Measurements from ENCODE around the gene PCOLCE2. TPM values are rescaled to one million over a fixed set of nuclear protein-coding genes. Genes with fewer than 3 reads are reported as not detected.
A peak's percentile ranks its signal among the peaks of the same experiment; 100 is the strongest.
"Not testable (repeated sequence)": the region's sequence is repeated elsewhere in the genome, so short reads cannot be mapped to it uniquely, and the experiment has no call there.

Gene PCOLCE2
- polyA plus RNA-seq, 1 donor, result 1.6 TPM

- not testable (repeated sequence) for DNase-seq; H3K27me3 ChIP-seq (ENCODE audit: control insufficient read depth, insufficient read depth, low read length); H3K4me3 ChIP-seq (ENCODE audit: low read length); H3K9me3 ChIP-seq (ENCODE audit: control insufficient read depth, low read depth, low read length); H3K4me1 ChIP-seq (ENCODE audit: control insufficient read depth, insufficient read depth, low read length); H3K36me3 ChIP-seq (ENCODE audit: control insufficient read depth, insufficient read depth, low read length); H3K27ac ChIP-seq (ENCODE audit: low read length)
- 100% methylated on average over 2 of the region's 8 CpGs for WGBS (ENCODE audit: insufficient coverage, low lambda C conversion rate)
These were observed 20.5 kb downstream of the PCOLCE2 start for GRCh38 chr3:142868382-142868781.

DNA sequence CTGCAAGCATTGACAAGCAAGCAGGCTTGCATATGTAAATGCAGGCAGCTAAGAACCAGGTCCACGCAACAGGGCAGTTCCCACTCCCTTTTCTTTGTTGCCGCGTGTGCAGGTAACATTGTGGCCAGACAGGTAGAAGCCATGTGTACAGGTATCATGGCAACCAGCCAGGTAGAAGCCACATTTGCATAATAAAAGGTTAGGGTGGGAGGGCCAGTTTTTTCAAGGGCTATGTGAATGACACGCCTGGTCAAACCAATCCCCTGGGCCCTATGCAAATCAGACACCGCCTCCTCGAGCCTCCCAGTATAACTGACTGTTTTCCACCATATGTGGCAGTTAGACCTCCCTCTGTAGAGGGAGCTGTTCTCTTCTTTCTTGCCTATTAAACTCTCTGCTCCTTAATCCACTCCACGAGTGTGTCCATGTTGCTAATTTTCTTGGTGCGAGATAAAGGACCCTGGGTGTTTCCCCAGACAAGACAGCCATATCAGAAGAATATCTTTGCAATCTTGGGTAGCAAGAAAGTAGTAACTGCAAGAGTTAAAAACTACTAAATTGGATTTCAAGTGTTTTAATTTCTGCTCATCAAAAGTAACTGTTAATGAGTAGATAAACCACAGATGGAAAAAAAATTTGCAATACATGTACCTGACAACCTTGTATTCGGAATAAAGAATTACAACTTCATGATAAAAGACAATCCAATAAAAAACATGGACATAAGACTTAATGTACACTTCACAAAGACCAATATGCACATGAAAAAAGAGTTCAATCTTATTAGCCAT lies 21.8 kb downstream of the PCOLCE2 start:
- H3K27ac ChIP-seq (ENCODE audit: low read length), result no peak overlapping the region
- peak; percentile 43 to 55 for DNase-seq
- peaks cover 4% of the 10 kb centered on the region for H3K27me3 ChIP-seq (ENCODE audit: control insufficient read depth, insufficient read depth, low read length)
- no peaks in the 10 kb centered on the region for H3K4me1 ChIP-seq (ENCODE audit: control insufficient read depth, insufficient read depth, low read length)
- WGBS (ENCODE audit: insufficient coverage, low lambda C conversion rate), result 83% methylated on average over 2 of the region's 9 CpGs
- no peak overlapping the region for H3K4me3 ChIP-seq (ENCODE audit: low read length)
- no peaks in the 10 kb centered on the region for H3K36me3 ChIP-seq (ENCODE audit: control insufficient read depth, insufficient read depth, low read length)
- no peaks in the 10 kb centered on the region for H3K9me3 ChIP-seq (ENCODE audit: control insufficient read depth, low read depth, low read length)

DNA sequence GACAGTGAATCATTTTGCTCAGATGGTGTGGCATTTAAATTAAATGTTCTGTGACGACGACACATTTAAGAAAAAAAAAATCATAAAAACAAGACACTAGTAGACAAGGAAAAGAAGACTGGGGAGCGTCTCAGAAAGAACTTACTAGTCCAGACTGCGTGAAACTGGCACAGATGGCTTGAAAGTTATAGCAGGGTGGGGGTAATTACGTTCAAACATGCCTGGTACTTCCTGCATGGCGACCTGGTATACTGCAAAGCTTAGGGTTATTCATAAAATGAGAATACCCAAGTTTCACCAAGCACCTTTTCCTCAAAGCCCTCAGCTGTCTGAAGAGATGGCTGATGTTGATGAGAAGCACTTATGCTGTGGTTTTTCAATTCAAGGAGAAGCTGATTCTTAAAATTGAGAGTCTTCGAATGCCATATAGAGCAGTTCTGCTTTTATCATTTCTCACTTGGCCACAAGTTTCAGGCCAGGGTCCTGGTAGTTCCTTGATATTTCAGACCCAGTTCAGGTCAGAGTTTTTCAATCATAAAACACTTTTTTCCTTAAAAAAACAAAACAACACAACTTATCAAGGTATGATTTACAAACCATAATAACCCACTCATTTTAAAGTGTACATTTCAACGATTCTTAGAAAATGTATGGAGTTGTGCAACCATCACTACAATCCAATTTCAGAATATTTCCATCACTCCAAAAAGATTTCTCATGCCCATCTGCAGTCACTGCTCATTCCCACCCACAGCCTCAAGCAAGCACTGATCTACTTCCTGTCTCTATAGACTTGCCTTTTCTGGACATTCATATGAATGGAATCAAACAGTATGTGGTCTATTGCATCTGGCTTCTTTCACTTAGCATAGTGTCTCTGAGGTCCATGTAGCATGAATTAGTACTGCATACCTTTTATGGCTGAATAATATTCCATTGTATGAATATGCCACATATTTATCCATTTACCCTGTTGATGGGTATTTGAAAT lies 24.7 kb downstream of the PCOLCE2 start:
- no peak for DNase-seq
- Histone ChIP-seq H3K4me3 (ENCODE audit: low read length) (no peak overlapping the region), H3K4me1 (ENCODE audit: control insufficient read depth, insufficient read depth, low read length) (no peaks in the 10 kb centered on the region), H3K27me3 (ENCODE audit: control insufficient read depth, insufficient read depth, low read length) (peaks cover 12% of the 10 kb centered on the region), H3K36me3 (ENCODE audit: control insufficient read depth, insufficient read depth, low read length) (no peaks in the 10 kb centered on the region), H3K27ac (ENCODE audit: low read length) (no peak overlapping the region), H3K9me3 (ENCODE audit: control insufficient read depth, low read depth, low read length) (no peaks in the 10 kb centered on the region)
- WGBS (ENCODE audit: insufficient coverage, low lambda C conversion rate), result 100% methylated on average over 1 of the region's 8 CpGs

- Histone ChIP-seq H3K9me3 (ENCODE audit: control insufficient read depth, low read depth, low read length) (no peaks in the 10 kb centered on the region), H3K27ac (ENCODE audit: low read length) (no peak overlapping the region), H3K4me3 (ENCODE audit: low read length) (no peak overlapping the region), H3K36me3 (ENCODE audit: control insufficient read depth, insufficient read depth, low read length) (no peaks in the 10 kb centered on the region), H3K27me3 (ENCODE audit: control insufficient read depth, insufficient read depth, low read length) (peaks cover 12% of the 10 kb centered on the region), H3K4me1 (ENCODE audit: control insufficient read depth, insufficient read depth, low read length) (no peaks in the 10 kb centered on the region)
- WGBS (ENCODE audit: insufficient coverage, low lambda C conversion rate), result 40% methylated on average over 1 of the region's 7 CpGs
- no peak for DNase-seq
These were observed 25.7 kb downstream of the PCOLCE2 start for GRCh38 chr3:142863010-142863817.

GRCh38 chr3:142861926-142862325 lies 27.0 kb downstream of the PCOLCE2 start:
- no peak overlapping the region for H3K4me3 ChIP-seq (ENCODE audit: low read length)
- H3K9me3 ChIP-seq (ENCODE audit: control insufficient read depth, low read depth, low read length), result no peaks in the 10 kb centered on the region
- DNase-seq, result no peak
- WGBS (ENCODE audit: insufficient coverage, low lambda C conversion rate), result 67% methylated on average over 1 of the region's 4 CpGs
- no peaks in the 10 kb centered on the region for H3K4me1 ChIP-seq (ENCODE audit: control insufficient read depth, insufficient read depth, low read length)
- H3K27ac ChIP-seq (ENCODE audit: low read length), result no peak overlapping the region
- no peaks in the 10 kb centered on the region for H3K36me3 ChIP-seq (ENCODE audit: control insufficient read depth, insufficient read depth, low read length)
- peaks cover 12% of the 10 kb centered on the region for H3K27me3 ChIP-seq (ENCODE audit: control insufficient read depth, insufficient read depth, low read length)

DNA sequence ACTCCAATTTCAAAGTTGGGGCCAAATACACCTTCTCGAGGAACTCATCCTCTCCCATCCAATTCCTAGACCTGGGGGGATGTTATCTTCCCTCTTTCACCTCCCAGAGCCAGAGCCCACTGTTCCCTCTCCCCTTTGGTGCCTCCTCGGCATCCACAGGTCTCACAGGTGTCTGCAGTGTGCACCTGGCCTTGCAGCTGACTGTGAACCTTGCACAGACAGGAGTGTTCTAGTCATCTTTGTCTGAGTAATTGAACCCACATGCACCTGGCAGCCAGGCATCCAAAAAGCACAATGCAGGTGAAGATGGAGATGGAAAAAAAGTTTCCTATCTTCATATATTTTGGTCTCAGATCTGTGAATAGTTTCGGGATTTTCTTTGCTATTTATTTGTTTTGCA lies 30.8 kb downstream of the PCOLCE2 start:
- no peak overlapping the region for H3K4me3 ChIP-seq (ENCODE audit: low read length)
- DNase-seq, result no peak
- WGBS (ENCODE audit: insufficient coverage, low lambda C conversion rate), result no CpG with 5 or more reads among the region's 3 CpGs
- H3K9me3 ChIP-seq (ENCODE audit: control insufficient read depth, low read depth, low read length), result no peaks in the 10 kb centered on the region
- H3K4me1 ChIP-seq (ENCODE audit: control insufficient read depth, insufficient read depth, low read length), result no peaks in the 10 kb centered on the region
- H3K27me3 ChIP-seq (ENCODE audit: control insufficient read depth, insufficient read depth, low read length), result peaks cover 10% of the 10 kb centered on the region
- H3K36me3 ChIP-seq (ENCODE audit: control insufficient read depth, insufficient read depth, low read length), result no peaks in the 10 kb centered on the region
- H3K27ac ChIP-seq (ENCODE audit: low read length), result no peak overlapping the region

DNA sequence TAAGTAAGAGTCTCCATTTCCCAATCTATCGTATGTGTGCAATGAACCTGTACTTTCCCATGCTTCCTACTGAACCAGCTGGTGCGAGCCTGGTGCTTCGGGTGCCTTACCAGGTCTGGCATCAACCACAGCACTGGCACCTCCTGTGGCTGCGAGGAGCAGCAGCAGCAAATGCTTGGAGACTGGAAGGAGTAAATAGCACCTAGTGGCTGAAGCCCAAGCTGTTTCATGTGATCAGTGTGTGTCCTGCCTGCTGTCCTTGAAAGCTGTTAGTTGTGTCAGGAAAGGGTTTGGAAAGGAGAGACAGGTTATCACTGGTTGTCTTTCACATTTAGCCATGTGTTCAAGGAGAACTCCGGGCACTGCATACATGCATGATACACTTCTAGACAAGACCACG lies 31.8 kb downstream of the PCOLCE2 start:
- WGBS (ENCODE audit: insufficient coverage, low lambda C conversion rate), result no CpG with 5 or more reads among the region's 6 CpGs
- no peak for DNase-seq

DNA sequence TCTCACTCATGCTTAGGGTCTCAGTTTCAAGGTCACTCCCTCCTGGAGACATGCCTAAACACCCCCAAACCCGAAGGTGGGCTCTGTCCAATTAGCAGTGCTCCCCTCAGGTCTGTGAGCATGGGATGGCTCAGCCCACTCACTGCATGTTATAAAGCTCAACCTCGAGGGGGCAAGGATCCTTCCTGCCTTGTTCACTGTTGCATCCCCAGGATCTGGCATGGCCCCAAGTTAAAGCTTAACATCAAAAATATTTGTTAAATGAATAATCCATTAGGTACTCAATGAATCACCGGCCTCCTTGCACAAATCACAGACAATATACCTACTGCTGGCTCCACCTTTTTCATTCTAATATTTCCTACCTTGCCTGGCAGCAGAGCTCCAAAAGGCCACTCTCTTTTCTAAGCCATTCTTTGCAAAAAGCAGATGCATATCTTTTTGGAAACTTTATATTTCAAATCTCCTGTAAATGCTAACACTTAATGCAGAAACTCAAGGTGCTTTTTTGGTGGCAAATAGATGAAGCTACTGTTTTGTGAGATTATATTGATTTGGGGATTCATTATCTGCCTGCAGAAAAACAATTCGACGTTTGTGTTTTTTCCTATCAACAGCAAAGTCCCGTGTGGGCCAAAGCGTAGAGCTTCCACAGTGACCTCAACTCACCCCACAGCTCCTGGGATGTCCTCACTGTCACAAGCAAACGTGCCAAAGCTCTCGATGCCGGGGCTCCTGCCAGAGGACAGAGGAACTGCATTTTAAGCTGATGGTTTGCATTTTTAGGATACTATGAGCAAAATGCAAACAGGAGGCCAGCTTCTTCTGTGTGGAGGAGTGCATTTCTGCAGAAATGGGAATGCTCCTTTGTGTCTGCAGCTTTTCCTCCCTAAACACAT lies 35.4 kb downstream of the PCOLCE2 start:
- DNase-seq, result peak; percentile 15 to 37
- Histone ChIP-seq H3K9me3 (ENCODE audit: control insufficient read depth, low read depth, low read length) (no peaks in the 10 kb centered on the region), H3K27ac (ENCODE audit: low read length) (no peak overlapping the region), H3K4me3 (ENCODE audit: low read length) (no peak overlapping the region), H3K4me1 (ENCODE audit: control insufficient read depth, insufficient read depth, low read length) (no peaks in the 10 kb centered on the region), H3K36me3 (ENCODE audit: control insufficient read depth, insufficient read depth, low read length) (no peaks in the 10 kb centered on the region), H3K27me3 (ENCODE audit: control insufficient read depth, insufficient read depth, low read length) (peaks cover 3% of the 10 kb centered on the region)
- 17% methylated on average over 1 of the region's 10 CpGs for WGBS (ENCODE audit: insufficient coverage, low lambda C conversion rate)

More for the DNA sequence above, 31.8 kb downstream of the PCOLCE2 start:
- Histone ChIP-seq H3K4me1 (ENCODE audit: control insufficient read depth, insufficient read depth, low read length) (no peaks in the 10 kb centered on the region), H3K4me3 (ENCODE audit: low read length) (no peak overlapping the region), H3K27ac (ENCODE audit: low read length) (no peak overlapping the region), H3K27me3 (ENCODE audit: control insufficient read depth, insufficient read depth, low read length) (peaks cover 8% of the 10 kb centered on the region), H3K36me3 (ENCODE audit: control insufficient read depth, insufficient read depth, low read length) (no peaks in the 10 kb centered on the region), H3K9me3 (ENCODE audit: control insufficient read depth, low read depth, low read length) (no peaks in the 10 kb centered on the region)

DNA sequence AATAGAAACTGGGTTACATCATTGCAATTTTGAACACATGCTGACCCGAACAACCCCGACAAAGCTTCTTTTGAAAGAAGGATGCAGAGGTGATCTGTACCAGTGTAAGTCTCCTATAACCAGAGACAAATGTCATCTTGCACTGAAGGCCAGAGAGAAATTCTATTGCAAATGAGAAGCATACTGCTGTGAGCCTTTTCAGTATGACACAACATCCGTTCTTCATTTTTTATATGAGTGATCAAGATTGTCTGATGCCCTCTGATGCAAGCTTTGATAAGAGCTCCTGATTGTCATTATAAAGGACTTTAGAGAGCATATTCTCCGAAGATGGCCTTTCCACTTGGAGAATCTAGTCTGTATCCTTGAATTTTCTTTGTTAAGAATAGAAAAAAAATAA lies 36.9 kb downstream of the PCOLCE2 start:
- Histone ChIP-seq H3K27ac (ENCODE audit: low read length) (no peak overlapping the region), H3K4me3 (ENCODE audit: low read length) (no peak overlapping the region), H3K27me3 (ENCODE audit: control insufficient read depth, insufficient read depth, low read length) (peaks cover 3% of the 10 kb centered on the region), H3K9me3 (ENCODE audit: control insufficient read depth, low read depth, low read length) (no peaks in the 10 kb centered on the region), H3K36me3 (ENCODE audit: control insufficient read depth, insufficient read depth, low read length) (no peaks in the 10 kb centered on the region), H3K4me1 (ENCODE audit: control insufficient read depth, insufficient read depth, low read length) (no peaks in the 10 kb centered on the region)
- DNase-seq, result no peak
- WGBS (ENCODE audit: insufficient coverage, low lambda C conversion rate), result 90% methylated on average over 4 of the region's 4 CpGs

Measured in large intestine (tissue), 3 donors.